Superior temporal gyrus (tissue), 1 donor: ENCODE results near the gene RHBDL2.
"Not testable (repeated sequence)": the region's sequence is repeated elsewhere in the genome, so short reads cannot be mapped to it uniquely, and the experiment has no call there.

ENCODE experiments used
- DNase-seq: peaks from one replicate; pipeline ENCODE4 v3.0.0-alpha.2; 2016; ENCODE audit errors: extremely low spot score

The RHBDL2 gene

DNA sequence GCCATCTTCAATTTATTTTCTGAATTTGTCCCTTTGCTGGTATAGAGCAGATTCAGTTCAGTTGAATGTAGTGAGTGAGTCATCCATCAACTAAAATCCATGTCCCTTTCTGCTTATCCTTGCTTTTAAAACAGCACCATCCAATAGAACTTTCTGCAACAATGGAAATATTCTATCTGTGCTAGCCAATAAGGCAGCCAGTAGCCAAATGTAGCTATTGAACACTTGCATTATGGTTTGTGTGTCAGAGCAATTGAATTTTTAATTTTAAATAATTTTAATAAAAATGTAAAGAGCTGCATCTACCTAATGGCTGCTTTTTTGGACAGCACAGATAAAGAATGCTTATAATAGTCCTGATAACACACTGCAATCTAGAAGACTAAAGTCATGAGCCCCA, 60.1 kb downstream of the RHBDL2 start, which contains the start of gene GJA9:
GJA9 (minus strand) TSS at position 101 of the 400 bp plus-strand sequence. CDS start 5,489 bp downstream, outside the sequence.
- DNase-seq = no peak

DNA sequence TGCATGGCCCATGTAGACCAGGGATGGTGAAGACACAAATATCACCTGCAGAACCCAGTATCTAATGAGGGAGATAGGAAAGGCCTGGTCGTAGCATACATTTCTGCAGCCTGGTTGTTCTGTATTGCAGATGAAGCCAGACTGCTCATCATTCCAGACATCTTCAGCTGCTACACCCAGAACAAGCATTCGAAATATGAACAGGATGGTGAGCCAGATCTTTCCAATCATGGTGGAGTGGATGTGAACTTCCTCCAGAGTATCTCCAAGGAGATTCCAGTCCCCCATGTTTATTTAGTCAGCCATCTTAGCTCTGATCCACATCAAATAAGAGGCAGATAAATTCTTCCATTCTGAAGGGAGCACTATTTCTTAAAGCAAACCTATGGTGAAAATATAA, 65.8 kb downstream of the RHBDL2 start:
- no peak for DNase-seq

DNA sequence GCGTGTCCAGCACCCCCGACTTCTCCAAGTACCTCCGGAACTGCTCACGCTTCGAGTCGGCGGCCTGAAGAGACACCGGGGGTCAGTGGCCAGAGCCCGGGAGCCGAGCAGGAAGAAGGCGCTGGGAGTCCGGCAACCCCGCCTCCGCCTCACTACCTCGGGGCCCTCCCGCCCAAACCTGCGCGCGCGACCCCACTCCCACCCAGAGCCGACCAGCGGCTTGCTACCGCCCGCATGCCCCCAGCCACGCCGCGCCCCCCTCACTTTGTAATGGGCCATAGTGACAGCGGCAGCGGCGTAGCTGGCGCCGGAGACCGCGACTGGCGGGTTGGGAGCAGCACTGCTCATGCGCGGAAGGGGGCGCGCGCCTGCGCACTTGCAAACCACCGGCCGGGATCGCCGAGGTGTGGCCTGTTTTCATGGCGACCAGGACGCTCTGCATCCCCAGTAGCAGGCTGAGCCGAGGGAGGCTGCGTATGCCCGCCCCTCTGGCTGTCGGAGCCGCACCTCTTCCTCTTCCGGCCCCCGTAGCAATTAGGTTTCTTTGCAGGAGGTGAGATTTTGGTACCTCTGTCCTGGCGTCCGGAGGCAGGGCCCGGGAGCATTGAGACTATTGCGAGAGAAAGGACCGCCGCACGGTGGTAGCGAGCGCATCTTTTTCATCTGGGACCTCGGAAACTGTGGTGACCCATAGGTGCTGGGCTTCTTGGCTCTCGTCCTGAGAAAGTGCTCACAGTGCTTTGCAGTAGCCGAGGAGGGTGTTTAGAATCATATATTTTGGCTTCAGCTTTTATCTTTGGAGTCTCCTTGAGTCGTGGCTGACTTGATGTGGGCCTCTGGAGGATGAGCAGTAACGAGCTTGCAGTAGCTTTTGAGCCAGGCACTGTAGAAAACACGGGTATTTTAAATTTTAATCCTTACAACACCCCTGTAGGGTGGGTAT, 68.3 kb downstream of the RHBDL2 start, which contains the start of gene MYCBP:
MYCBP (minus strand) TSS at position 322 of the 943 bp plus-strand sequence; CDS start at position 279, 43 bp downstream.
- DNase-seq = peak; percentile 96

DNA sequence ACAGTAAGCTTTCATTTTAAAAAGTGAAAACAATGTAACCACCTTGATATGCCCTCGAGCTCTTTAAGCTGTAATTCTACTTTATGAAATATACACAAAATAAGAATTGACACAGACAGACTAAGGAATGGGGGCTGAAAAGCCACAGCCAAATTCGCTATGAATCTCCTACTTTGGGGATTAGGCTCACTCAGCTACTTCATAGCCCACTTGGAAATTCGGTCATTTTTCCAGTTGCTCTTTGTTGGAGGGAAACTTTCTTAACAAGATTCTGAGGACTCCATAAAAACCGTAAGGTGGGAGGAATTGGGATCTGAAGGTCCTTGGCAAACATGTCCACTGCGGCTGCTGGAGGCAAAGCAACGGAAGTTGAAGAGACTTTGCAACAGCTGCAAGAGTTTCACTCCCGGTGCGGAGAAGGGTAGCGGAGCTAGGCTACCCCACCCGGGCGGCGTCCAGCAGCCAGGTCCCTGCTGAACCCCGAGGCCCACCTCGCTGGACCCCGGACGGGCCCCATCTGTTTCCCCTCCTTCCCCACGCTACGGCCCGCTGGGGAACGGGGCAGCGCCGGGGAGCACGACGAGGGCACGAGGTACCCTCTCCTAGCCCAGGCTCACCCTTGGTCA, 69.1 kb downstream of the RHBDL2 start:
- peak; percentile 17 for DNase-seq

DNA sequence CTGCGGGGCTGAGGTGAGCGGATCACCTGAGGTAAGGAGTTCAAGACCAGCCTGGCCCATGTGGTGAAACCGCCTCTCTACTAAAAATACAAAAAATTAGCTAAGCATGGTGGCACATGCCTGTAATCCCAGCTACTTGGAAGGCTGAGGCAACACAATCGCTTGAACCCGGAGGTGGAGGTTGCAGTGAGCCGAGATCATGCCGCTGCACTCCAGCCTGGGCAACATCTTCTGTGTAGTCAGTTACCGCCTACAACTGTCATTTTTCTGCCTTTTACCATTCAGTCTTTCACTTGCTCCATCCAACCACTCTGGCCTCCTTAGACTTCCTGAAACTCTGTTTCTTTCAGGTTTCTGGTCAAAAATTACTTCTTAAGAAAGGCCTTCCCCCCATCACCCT, 70.6 kb downstream of the RHBDL2 start:
- DNase-seq = no peak

DNA sequence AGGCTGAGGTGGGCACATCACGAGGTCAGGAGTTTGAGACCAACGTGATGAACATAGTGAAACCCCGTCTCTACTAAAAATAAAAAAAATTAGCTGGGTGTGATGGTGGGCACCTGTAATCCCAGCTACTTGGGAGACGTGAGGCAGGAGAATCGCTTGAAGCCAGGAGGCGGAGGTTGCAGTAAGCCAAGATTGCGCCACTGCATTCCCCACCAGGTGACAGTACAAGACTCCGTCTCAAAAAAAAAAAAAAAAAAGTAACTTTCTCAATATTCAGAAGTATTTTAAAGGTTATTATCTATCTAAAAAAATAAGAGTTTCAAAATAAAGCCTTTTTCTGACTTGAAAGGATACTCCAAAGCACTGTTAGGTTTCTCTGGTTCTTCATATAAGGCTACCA, 74.4 kb downstream of the RHBDL2 start:
- DNase-seq = no peak

DNA sequence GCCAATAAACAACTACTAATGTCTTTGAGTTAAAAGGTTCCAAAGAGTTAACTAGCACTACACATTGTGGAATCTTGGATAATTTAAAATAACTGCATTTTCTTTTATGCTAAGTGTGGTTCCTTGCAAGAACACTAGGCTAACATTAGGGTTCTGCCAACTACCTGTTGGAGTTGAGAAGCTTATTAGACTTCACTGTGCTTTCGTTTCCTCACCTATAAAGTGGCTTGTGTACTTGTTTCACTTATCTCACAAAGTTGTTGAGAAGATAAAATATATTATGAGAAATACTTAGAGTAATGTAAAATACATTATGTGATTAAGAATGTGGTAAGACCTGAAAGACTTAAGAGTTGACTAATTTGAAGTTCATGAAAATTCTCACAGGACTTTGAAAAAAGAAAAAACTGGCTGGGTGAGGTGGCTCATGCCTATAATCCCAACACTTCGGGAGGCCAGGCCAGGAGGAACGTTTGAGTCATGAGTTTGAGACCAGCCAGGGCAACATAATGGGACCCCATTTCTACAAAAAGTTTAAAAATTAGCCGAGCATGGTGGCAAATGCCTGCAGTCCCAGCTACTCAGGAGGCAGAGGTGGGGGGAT, 76.4 kb downstream of the RHBDL2 start:
- no peak for DNase-seq

DNA sequence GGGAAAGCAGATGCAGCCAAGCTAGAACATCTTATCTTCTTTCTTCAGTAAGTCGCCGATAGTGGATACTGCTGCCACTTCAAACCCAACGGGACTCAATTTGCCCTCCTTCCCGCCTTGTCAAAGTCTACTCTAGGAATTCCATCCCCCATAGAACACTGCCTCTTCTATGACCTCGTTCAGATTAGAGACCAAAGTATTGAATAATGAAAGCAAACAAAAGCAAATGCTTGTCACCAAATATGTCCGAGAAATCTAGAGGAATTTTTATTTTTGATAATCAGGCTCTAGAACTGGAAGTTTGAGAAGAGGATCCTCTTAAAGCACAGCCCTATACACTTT, 81.2 kb downstream of the RHBDL2 start:
- peak; percentile 53 for DNase-seq

DNA sequence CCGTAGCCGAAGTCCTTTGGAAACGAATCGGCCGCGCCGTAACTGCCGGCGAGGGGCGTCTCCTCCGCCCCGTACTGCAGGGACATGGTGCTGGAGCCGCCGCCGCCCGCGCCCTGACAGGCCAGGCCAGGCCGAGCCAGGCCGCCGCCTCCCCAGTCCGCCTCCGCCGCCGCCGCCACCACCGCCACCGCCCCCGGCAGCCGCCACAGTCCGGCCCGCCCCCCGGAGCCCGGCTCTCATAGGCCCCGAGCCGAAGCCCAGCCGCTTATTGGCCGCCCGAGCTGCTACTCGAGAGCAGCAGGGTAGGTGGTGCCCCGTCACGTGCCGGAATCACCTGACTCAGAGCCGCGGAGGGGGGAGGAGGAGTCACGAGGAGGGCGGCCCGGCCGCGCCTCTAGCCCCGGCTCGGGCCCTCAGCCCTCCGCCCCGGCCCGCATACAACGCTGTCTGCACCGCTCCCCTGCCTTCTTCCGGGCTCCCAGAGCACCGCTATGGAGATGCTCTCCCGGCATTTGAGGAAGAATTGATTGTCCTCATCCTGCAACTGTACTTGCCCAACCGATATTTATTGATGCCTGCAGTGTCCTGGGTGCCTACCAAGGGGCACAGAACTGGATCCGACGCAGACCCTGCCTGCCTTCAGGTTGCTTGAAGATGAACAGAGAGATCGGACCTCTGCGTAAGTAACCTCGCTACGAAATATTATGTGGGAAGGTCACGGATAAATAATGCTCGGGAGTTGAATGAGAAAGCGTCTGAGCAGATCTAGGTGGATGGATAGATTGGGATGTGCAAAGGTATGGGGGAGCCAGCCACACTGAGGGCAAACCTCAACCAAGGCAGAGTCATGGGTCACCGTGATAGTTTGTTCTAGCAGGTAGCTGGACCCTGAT, 81.8 kb downstream of the RHBDL2 start, which contains the start of gene RRAGC:
RRAGC (minus strand) TSS at position 212 of the 893 bp plus-strand sequence; CDS start at position 86, 126 bp downstream.
- DNase-seq = peak; percentile 98

DNA sequence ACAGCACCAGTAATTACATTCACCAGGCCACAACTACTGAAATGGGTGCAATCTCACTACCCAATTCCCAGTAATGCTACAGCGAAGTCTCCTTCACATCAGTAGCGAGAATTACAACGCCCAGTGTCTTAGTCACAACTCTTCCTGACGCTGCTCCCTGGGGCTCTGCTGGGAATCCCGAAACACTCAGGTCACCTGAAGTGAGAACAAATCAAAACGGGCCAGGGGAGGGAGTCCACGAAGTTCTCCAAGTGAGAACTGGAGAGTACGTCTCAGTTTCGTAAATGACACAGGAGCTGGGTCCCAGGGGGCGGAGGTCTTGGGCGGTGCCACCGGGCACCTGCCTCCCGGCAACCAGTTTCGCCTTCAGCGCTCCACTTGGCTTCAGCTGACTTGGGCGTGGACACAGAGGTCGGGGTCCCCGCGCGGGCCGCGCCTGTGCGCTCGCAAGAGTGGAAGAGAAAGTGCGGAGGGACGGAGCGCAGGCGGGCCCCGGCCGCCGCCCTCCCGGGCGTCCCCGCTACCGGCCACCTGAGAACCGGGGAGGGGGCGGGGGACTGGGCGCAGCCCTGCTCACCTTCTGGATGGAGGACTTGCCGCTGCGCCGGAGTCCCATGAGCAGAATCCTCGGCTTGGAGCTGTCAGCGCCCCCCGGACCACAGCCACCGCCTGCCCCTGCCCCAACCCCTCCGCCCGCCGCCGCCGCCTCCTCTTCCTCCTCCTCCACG, 82.6 kb downstream of the RHBDL2 start:
- peak; percentile 20 for DNase-seq

DNA sequence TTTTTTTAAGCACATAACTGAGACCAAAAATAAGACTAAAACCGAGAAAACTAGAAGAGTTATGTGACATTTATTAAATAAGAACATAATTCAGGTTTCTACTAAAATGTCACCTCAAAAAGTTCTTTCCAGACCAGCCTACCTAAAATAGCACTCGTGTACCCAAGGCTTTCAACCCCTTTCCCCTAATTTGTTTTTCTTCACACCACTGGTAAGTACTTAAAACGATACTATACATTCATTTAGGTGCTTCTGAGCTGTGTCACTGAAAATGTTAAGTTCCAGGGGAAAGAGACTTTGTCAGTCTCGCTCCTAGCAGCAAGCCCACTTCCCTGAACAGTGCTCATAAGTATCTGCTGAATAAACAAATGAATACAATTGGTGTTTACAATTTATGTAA, 88.8 kb downstream of the RHBDL2 start:
- DNase-seq = no peak

DNA sequence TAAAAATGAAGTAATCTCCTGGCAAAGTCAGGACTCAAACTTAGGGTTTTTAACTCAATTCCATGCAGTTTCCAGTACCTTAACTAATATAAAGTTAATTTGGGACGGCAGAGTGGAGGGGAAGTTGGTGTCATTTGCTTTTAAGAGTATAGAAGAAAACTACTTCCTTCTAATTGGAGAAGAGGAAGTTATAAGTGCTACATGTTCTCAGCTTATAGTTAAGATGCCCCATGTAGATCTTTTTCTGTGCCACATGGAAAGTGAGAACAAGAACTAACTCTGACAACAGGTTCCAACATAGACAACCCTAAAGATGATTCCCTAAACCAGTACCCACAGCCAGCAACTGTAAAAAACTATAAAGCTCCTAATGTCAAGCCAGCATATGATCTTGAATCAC, 93.6 kb downstream of the RHBDL2 start:
- DNase-seq = no peak

DNA sequence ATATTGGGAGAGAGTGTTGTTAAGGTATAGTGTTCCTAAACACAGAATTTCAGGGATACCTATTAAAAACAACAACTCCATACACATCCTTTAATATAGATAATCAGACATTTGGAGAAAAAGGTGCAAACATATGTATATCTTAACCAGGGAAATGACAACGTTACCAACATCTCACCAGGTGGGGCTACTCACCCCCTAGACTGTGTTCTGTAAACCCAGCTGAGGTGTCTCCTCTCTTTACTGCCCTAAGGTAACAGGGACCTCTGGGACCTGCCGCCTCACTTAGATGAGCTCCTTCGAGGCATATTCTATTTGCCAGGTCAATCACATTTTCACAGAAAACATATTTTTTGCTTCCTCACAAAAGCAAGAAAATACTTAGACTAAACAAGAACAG, 95.4 kb downstream of the RHBDL2 start:
- no peak for DNase-seq

DNA sequence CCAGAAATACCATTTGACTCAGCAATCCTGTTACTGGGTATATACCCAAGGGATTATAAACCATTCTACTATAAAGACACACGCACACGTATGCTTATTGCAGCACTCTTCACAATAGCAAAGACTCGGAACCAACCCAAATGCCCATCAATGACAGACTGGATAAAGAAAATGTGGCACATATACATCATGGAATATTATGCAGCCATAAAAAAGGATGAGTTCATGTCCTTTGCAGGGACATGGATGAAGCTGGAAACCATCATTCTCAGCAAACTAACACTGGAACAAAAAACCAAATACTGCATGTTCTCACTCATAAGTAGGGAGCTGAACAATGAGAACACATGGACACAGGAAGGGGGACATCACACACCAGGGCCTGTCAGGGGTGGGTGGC, 96.5 kb downstream of the RHBDL2 start:
- DNase-seq = not testable (repeated sequence)

DNA sequence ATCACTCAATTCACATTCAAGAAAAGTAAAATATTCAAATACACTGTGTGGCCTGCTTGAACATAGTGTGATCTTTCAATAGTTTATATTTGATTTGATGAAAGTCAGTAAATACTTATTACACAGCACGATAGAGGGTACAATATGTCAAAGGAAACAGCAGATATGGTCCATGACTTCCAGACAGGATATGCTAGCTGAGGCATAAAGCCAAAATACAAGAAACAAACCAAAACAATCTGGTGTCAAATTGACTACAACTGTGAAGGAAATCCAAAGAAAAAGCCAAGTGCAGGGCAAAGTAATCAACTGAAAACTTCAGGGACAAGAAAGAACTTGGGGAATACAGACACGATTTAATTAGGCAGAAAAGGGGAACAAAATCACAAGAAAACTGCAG, 101.3 kb downstream of the RHBDL2 start:
- DNase-seq = no peak

DNA sequence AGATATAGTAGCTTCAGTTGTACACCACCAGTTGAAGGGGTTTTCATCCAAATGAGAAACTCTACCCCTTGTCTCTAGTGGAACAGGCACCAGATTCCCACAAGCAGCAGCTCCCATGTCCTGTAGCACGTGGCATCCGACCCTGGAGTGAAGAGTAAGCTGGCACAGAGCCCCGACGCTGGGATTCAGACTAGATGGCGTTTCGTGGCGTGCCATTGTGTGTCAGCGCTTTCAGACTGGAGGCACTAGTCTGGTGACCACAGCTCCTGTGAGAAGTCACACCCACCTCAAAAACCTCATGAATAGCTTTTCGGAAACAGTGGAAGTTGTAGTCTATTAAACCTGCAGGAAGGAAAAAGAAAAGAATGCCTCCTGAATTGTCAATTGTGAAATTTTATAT, 102.3 kb downstream of the RHBDL2 start:
- DNase-seq = no peak

DNA sequence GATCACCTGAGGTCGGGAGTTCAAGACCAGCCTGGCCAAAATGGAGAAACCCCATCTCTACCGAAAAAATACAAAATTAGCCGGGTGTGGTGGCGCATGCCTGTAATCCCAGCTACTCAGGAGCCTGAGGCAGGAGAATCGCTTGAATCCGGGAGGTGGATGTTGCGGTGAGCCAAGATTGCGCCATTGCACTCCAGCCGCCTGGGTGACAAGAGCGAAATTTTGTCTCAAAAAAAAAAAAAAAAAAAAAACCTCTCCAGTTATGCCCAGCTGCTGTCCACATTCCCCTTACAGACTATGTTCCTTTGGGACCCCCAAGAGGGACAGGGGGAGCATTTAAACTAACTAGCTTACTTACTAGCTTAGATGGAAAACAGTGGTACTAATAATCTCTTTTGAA, 105.3 kb downstream of the RHBDL2 start:
- DNase-seq = not testable (repeated sequence)
